ENCODE data around the gene MTCH2.

- TF ChIP-seq CTCF (conservative IDR thresholded peaks at IDR 0.05 in 1 of 2, IDR thresholded peaks at IDR 0.05 in 1 of 2; ENCODE audit: low read depth in 1 of 2, low read length in 2 of 2): no peak
- no peak for TF ChIP-seq EZH2 (IDR thresholded peaks at IDR 0.05; ENCODE audit: low read length, missing control alignments)
These were observed 70.5 kb downstream of the MTCH2 start for GRCh38 chr11:47571895-47572294.
